Esophagus muscularis mucosa (tissue), 4 donors: ENCODE measurements around the gene NTN4. TPM values are rescaled to one million over a fixed set of nuclear protein-coding genes. Genes with fewer than 3 reads are reported as not detected.

Experiments used
- DNase-seq: peaks from one replicate; pipeline ENCODE4 v3.0.0-alpha.2; 2017; ENCODE audit errors: extremely low spot score
- H3K27ac ChIP-seq, 4 donors: fragments of 200-600 bp; sonication (generic); replicated peaks in 1 of 4; 1 replicate in 3 of 4; 2 replicates in 1 of 4; pipeline ENCODE4 v1.5.1; 2016 to 2019; ENCODE audit warnings: mild to moderate bottlenecking in 1 of 4
- H3K27me3 ChIP-seq, 4 donors: fragments of 200-600 bp; sonication (generic); one replicate each; pipeline versions ENCODE4 v1.5.1 to v1.6.0; 2016 to 2019
- H3K36me3 ChIP-seq, 4 donors: fragments of 200-600 bp; sonication (generic); one replicate each; pipeline ENCODE4 v1.5.1; 2016 to 2019
- H3K4me1 ChIP-seq, 4 donors: fragments of 200-600 bp; sonication (generic); one replicate each; pipeline ENCODE4 v1.5.1; 2016 to 2019
- H3K4me3 ChIP-seq, 4 donors: fragments of 200-600 bp; sonication (generic); 1 replicate in 2 of 4; 2 replicates in 2 of 4; pipeline ENCODE4 v1.5.1; 2016 to 2019; ENCODE audit warnings: mild to moderate bottlenecking in 4 of 4, moderate library complexity in 1 of 4
- H3K9me3 ChIP-seq, 4 donors: fragments of 200-600 bp; sonication (generic); 1 replicate in 3 of 4; 2 replicates in 1 of 4; pipeline ENCODE4 v1.5.1; 2016 to 2019
- CTCF ChIP-seq, 3 experiments: fragments of 200-600 bp in 2 of 3; fragments of 450-650 bp in 1 of 3; sonication (generic) in 2 of 3; IDR thresholded peaks; one replicate each; pipeline ENCODE4 v1.5.1; 2017 to 2019; ENCODE audit warnings: antibody characterized with exemption in 3 of 3, mild to moderate bottlenecking in 2 of 3, moderate library complexity in 1 of 3
- EP300 ChIP-seq: sonication (generic); formaldehyde crosslinking; IDR thresholded peaks from one replicate; pipeline ENCODE4 v1.6.1; 2017; ENCODE audit warnings: antibody characterized with exemption
- POLR2A ChIP-seq: fragments of 450-650 bp; IDR thresholded peaks from one replicate; pipeline ENCODE4 v1.6.1; 2017; ENCODE audit warnings: antibody characterized with exemption, moderate library complexity, mild to moderate bottlenecking, low read depth
- POLR2AphosphoS5 ChIP-seq, 2 donors: sonication (generic); formaldehyde crosslinking; IDR thresholded peaks; one replicate each; pipeline ENCODE4 v1.6.1; 2017; ENCODE audit warnings: antibody characterized with exemption in 2 of 2
- WGBS: methylation state at CpG from one replicate; pipeline ENCODE4 v1.1.5; 2018; 5-methylcytosine and 5-hydroxymethylcytosine counted together
- intact Hi-C: fragments of 100-400 bp; cut with DNase I; formaldehyde crosslinking; loops from one replicate; pipeline ENCODE4 v1.15.1; 2023
- total RNA-seq, 4 donors: library from RNA; depleted of rRNA; stranded (reverse); fragments of >200 nt; gene quantifications; one replicate each; pipeline versions ENCODE4 v1.1.0 to v1.2.1, GENCODE V29; 2016

NTN4 gene
- total RNA-seq, 4 donors from 2014 or later: 46.7 to 73.1 (median 52.7) TPM

DNA sequence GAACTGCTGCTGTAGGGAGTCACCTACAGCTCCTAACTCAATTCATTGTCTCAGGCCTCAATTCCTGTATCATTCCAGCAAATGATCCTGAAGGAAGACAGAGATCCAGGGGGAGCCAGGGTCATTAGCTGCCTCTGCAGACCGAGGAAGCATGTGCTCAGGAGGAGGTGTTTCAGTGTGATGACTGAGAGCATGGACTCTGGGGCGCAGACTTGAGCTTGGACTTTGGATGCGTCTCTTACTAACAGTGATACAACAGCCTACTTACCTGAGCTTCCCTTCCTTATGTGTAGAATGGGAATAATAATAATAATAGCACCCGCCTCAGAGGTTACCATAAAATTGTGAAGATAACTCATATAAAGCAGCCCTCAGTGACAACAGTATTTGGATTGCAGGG, 147.3 kb downstream of the NTN4 start:
- Histone ChIP-seq H3K36me3 (no peaks in the 10 kb centered on the region), H3K27me3 (no peaks in the 10 kb centered on the region), H3K4me3 (no peak overlapping the region), H3K9me3 (no peaks in the 10 kb centered on the region), H3K4me1 (peaks cover 7 to 15% (median 12%) of the 10 kb centered on the region in 4 donors), H3K27ac (no peak overlapping the region)
- intact Hi-C loops: no loop called here
- no peak for DNase-seq
- WGBS: 92% methylated on average over 4 of the region's 4 CpGs
- TF ChIP-seq EP300: no peak

DNA sequence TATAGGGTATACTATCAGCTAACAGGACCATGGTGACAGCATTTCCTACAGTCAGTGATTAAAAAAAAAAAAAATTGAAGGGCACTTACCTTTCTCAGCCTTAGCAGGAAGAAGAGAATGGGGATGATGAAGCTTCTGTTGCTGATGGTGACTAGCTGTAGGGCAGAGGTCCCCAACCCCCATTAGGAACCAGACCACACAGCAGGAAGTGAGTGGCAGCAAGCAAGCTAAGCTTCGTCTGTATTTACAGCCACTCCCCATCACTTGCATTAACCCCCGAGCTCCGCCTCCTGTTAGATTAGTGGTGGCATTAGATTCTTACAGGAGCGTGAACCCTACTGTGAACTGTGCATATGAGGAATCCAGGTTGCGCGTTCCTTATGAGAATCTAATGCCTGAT, 148.0 kb downstream of the NTN4 start:
- no peak for DNase-seq
- Histone ChIP-seq H3K27ac (no peak overlapping the region), H3K27me3 (no peaks in the 10 kb centered on the region), H3K36me3 (no peaks in the 10 kb centered on the region), H3K9me3 (no peaks in the 10 kb centered on the region), H3K4me1 (peaks cover 7 to 22% (median 17%) of the 10 kb centered on the region in 4 donors), H3K4me3 (no peak overlapping the region)
- no peak for TF ChIP-seq POLR2AphosphoS5 (IDR thresholded peaks at IDR 0.05)
- TF ChIP-seq CTCF (IDR thresholded peaks at IDR 0.05): no peak
- no peak for TF ChIP-seq EP300
- no peak for TF ChIP-seq POLR2A
- intact Hi-C loops: no loop called here
- WGBS: 86% methylated on average over 5 of the region's 6 CpGs

GRCh38 chr12:95641299-95641952, 149.1 kb downstream of the NTN4 start:
- no peak for TF ChIP-seq POLR2AphosphoS5 (IDR thresholded peaks at IDR 0.05)
- no peak for TF ChIP-seq POLR2A
- no peak for TF ChIP-seq CTCF (IDR thresholded peaks at IDR 0.05)
- TF ChIP-seq EP300: no peak

GRCh38 chr12:95640516-95640915, 150.0 kb downstream of the NTN4 start:
- 82% methylated on average over 3 of the region's 3 CpGs for WGBS
- Histone ChIP-seq H3K4me3 (no peak overlapping the region), H3K27me3 (no peaks in the 10 kb centered on the region), H3K9me3 (no peaks in the 10 kb centered on the region), H3K4me1 (peaks cover 0 to 12% (median 10%) of the 10 kb centered on the region in 4 donors), H3K27ac (no peak overlapping the region), H3K36me3 (no peaks in the 10 kb centered on the region)
- TF ChIP-seq POLR2AphosphoS5 (IDR thresholded peaks at IDR 0.05) (no peak), POLR2A (no peak), CTCF (IDR thresholded peaks at IDR 0.05) (no peak), EP300 (no peak)
- intact Hi-C loops: no loop called here
- no peak for DNase-seq

More at GRCh38 chr12:95641299-95641952, 149.1 kb downstream of the NTN4 start:
- H3K4me3 ChIP-seq: no peak overlapping the region
- peaks cover under 1 to 16% (median 12%) of the 10 kb centered on the region in 4 donors for H3K4me1 ChIP-seq
- intact Hi-C loops: no loop called here
- H3K27ac ChIP-seq: no peak overlapping the region
- peak; percentile 60 for DNase-seq
- no peaks in the 10 kb centered on the region for H3K9me3 ChIP-seq
- H3K27me3 ChIP-seq: no peaks in the 10 kb centered on the region
- WGBS: 50% methylated on average over 3 of the region's 3 CpGs
- H3K36me3 ChIP-seq: no peaks in the 10 kb centered on the region

- intact Hi-C loops: no loop called here
- Histone ChIP-seq H3K36me3 (no peaks in the 10 kb centered on the region), H3K4me1 (peaks cover 8 to 37% (median 35%) of the 10 kb centered on the region in 4 donors), H3K27me3 (no peaks in the 10 kb centered on the region), H3K4me3 (no peak overlapping the region), H3K9me3 (no peaks in the 10 kb centered on the region), H3K27ac (peak overlapping the region in 2 of 4 donors; percentile 28 to 50)
- 55% methylated on average over 8 of the region's 8 CpGs for WGBS
- TF ChIP-seq CTCF (IDR thresholded peaks at IDR 0.05) (no peak), POLR2A (no peak), EP300 (no peak), POLR2AphosphoS5 (IDR thresholded peaks at IDR 0.05) (no peak)
- DNase-seq: no peak
Observed at GRCh38 chr12:95637471-95638155, 153.0 kb downstream of the NTN4 start.
